GM18519 (cell line): ENCODE results near the gene KRT7.

Source experiments
- ATAC-seq: cut with Tn5 transposase; IDR thresholded peaks from one replicate; pipeline ENCODE4 v1.9.1; 2021; ENCODE audit warnings: mild to moderate bottlenecking, moderate library complexity; ENCODE audit not compliant: unreplicated experiment, low FRiP score

KRT7 gene

GRCh38 chr12:52294803-52295202, 61.8 kb downstream of the KRT7 start:
- ATAC-seq, result no peak

- no peak for ATAC-seq
Observed at GRCh38 chr12:52295663-52296062, 62.6 kb downstream of the KRT7 start.

- no peak for ATAC-seq
Observed at GRCh38 chr12:52296572-52297215, 63.7 kb downstream of the KRT7 start.
